GM21737 (cell line): ENCODE results near the gene PCDH12.

Experiments
- ATAC-seq: cut with Tn5 transposase; IDR thresholded peaks from one replicate; pipeline ENCODE4 v1.9.1; 2021; ENCODE audit warnings: mild to moderate bottlenecking, moderate library complexity; ENCODE audit not compliant: unreplicated experiment

Gene PCDH12

GRCh38 chr5:141910271-141910673 is 47.7 kb downstream of the PCDH12 start:
- no peak for ATAC-seq

- no peak for ATAC-seq
These were observed 48.8 kb downstream of the PCDH12 start for GRCh38 chr5:141909212-141909611.

GRCh38 chr5:141908796-141909195 is 49.2 kb downstream of the PCDH12 start:
- ATAC-seq, result no peak

GRCh38 chr5:141906972-141907371 is 51.0 kb downstream of the PCDH12 start:
- no peak for ATAC-seq

- ATAC-seq, result no peak
These were observed 51.5 kb downstream of the PCDH12 start for GRCh38 chr5:141906517-141906916.

GRCh38 chr5:141904551-141904950 is 53.5 kb downstream of the PCDH12 start:
- no peak for ATAC-seq

GRCh38 chr5:141903261-141903660 is 54.7 kb downstream of the PCDH12 start:
- ATAC-seq, result no peak

GRCh38 chr5:141902015-141902814 is 55.8 kb downstream of the PCDH12 start:
- no peak for ATAC-seq

- ATAC-seq, result no peak
These were observed 59.5 kb downstream of the PCDH12 start for GRCh38 chr5:141898448-141899049.

- ATAC-seq, result no peak
These were observed 60.6 kb downstream of the PCDH12 start for GRCh38 chr5:141897425-141897824.
